ENCODE measurements around the gene HFM1. TPM values are rescaled to one million over a fixed set of nuclear protein-coding genes. Genes with fewer than 3 reads are reported as not detected.

HFM1 gene
- polyA plus RNA-seq, 1 of the 3 experiments (the other 2 are of a cell fraction): 0.10 TPM

- H3K27ac ChIP-seq (ENCODE audit: low read depth in 2 of 2, low read length in 1 of 2): no peak overlapping the region
- ChIA-PET CTCF (interaction anchor here (0.5 to 2.1 kb wide), 5 partner anchors 11 to 1310 kb away, joined by 3 to 8 read pairs (median 3); no protein-coding TSS in a partner anchor), POLR2A (no interaction called here)
- no peak; the same call in 1 of the 2 replicates for TF ChIP-seq CTCF (IDR thresholded peaks at IDR 0.05)
- no peak for TF ChIP-seq NFIC (IDR thresholded peaks at IDR 0.05; ENCODE audit: borderline replicate concordance)
- TF ChIP-seq TCF12 (IDR thresholded peaks at IDR 0.05): no peak
- TF ChIP-seq GABPA (IDR thresholded peaks at IDR 0.05; ENCODE audit: low read depth): no peak
- no peak for TF ChIP-seq MXI1 (IDR thresholded peaks at IDR 0.05; ENCODE audit: low read depth, low read length)
- TF ChIP-seq GATA2 (CRISPR knock-in tag; IDR thresholded peaks at IDR 0.05): no peak
- no peak for TF ChIP-seq MAX (IDR thresholded peaks at IDR 0.05; ENCODE audit: low read depth)
- no peak for TF ChIP-seq NRF1 (IDR thresholded peaks at IDR 0.05; ENCODE audit: low read depth, low read length)
- TF ChIP-seq RAD21 (IDR thresholded peaks at IDR 0.05; ENCODE audit: low read length): no peak
- no peak for TF ChIP-seq USF2 (IDR thresholded peaks at IDR 0.05; ENCODE audit: borderline replicate concordance, low read depth, low read length)
- no peak for TF ChIP-seq REST (IDR thresholded peaks at IDR 0.05; ENCODE audit: low read depth, low read length)
- no peak for TF ChIP-seq RXRA (IDR thresholded peaks at IDR 0.05; ENCODE audit: borderline replicate concordance, low read depth)
- no peak for TF ChIP-seq SIN3A (IDR thresholded peaks at IDR 0.05; ENCODE audit: borderline replicate concordance, low read depth, low read length)
- no peak for TF ChIP-seq EP300 (IDR thresholded peaks at IDR 0.05; ENCODE audit: borderline replicate concordance in 1 of 2, low read depth in 1 of 2, low read length in 1 of 2)
- no peak for TF ChIP-seq RFX5 (IDR thresholded peaks at IDR 0.05; ENCODE audit: low read length)
- no peak for TF ChIP-seq YY1 (IDR thresholded peaks at IDR 0.05; ENCODE audit: low read depth)
- H3F3A ChIP-seq (replicated peaks; ENCODE audit: insufficient read depth): no peaks in the 10 kb centered on the region
- no peak overlapping the region for H3K4me2 ChIP-seq
- no peaks in the 10 kb centered on the region for H3K79me2 ChIP-seq (ENCODE audit: insufficient read depth)
- no peaks in the 10 kb centered on the region for H3K36me3 ChIP-seq (replicated peaks in 1 of 2; ENCODE audit: control insufficient read depth in 1 of 2, insufficient read depth in 2 of 2, low read length in 1 of 2)
- H3K9ac ChIP-seq: no peak overlapping the region
- no peaks in the 10 kb centered on the region for H3K27me3 ChIP-seq (ENCODE audit: insufficient read depth)
- no peaks in the 10 kb centered on the region for H3K9me2 ChIP-seq
- H3K9me3 ChIP-seq: no peaks in the 10 kb centered on the region
- WGBS (ENCODE audit: low lambda C conversion rate): 18% methylated on average over 2 of the region's 2 CpGs
- no peak overlapping the region for H2AFZ ChIP-seq (ENCODE audit: low read depth)
- DNase-seq: no peak
- H3K4me1 ChIP-seq (ENCODE audit: control insufficient read depth in 1 of 2, insufficient read depth in 2 of 2, low read depth in 1 of 2, low read length in 1 of 2): no peaks in the 10 kb centered on the region
- no peak overlapping the region for H3K4me3 ChIP-seq (ENCODE audit: low read depth in 2 of 2, low read length in 1 of 2)
- H4K20me1 ChIP-seq (ENCODE audit: insufficient read depth): no peaks in the 10 kb centered on the region
Observed at GRCh38 chr1:91244737-91245136, 159.9 kb downstream of the HFM1 start.
